IMR-90 (cell line): Measurements from ENCODE around the gene NCKAP5. TPM values are rescaled to one million over a fixed set of nuclear protein-coding genes. Genes with fewer than 3 reads are reported as not detected.

ENCODE experiments used
- ATAC-seq: fragments of 200-7000 bp; cut with Tn5 transposase; 2 replicates; pipeline ENCODE4 v1.9.1; 2020; ENCODE audit warnings: low read depth, mild to moderate bottlenecking, moderate library complexity
- BruUV-seq: library from RNA; stranded (reverse); fragments of 400-500 nt; replicated peaks from 2 replicates; lab custom pipeline; 2021; lab: Mats Ljungman, UMichigan
- CTCF ChIA-PET: fragments of 300-600 bp; formaldehyde crosslinking; extraction: SDS; loops from one replicate; lab custom pipeline; 2021; ENCODE audit warnings: antibody characterized with exemption; lab: Yijun Ruan, JAX
- POLR2A ChIA-PET: fragments of 300-600 bp; sonication (Branson Sonifier 250); formaldehyde crosslinking; loops from one replicate; lab custom pipeline; 2022; ENCODE audit warnings: antibody characterized with exemption; ENCODE audit not compliant: unreplicated experiment; lab: Charles Lee
- DNase-seq: peaks from one replicate; pipeline ENCODE4 v3.0.0; 2013
- H2AFZ ChIP-seq: replicated peaks from 2 replicates; pipeline ENCODE3; 2013; ENCODE audit warnings: low read length, mild to moderate bottlenecking; ENCODE audit not compliant: poor library complexity
- H2AK5ac ChIP-seq: 2 replicates; pipeline ENCODE4 v1.6.1; 2013; ENCODE audit warnings: low read depth, low read length, inconsistent platforms
- H2AK9ac ChIP-seq: replicated peaks from 2 replicates; pipeline ENCODE3; 2013; ENCODE audit warnings: mild to moderate bottlenecking, low read depth, low read length, moderate library complexity; ENCODE audit not compliant: poor library complexity
- H2BK120ac ChIP-seq: 2 replicates; pipeline ENCODE4 v1.6.1; 2013; ENCODE audit warnings: low read depth, low read length, inconsistent platforms
- H2BK15ac ChIP-seq: 3 replicates; pipeline ENCODE4 v1.6.1; 2013; ENCODE audit warnings: low read depth, low read length, inconsistent platforms
- H2BK20ac ChIP-seq: 2 replicates; pipeline ENCODE4 v1.6.1; 2013; ENCODE audit warnings: low read depth, mild to moderate bottlenecking, inconsistent platforms, low read length, moderate library complexity
- H2BK5ac ChIP-seq: 2 replicates; pipeline ENCODE4 v1.6.1; 2013; ENCODE audit warnings: mild to moderate bottlenecking, low read depth, low read length, inconsistent platforms; ENCODE audit not compliant: poor library complexity, severe bottlenecking
- H3K14ac ChIP-seq: replicated peaks from 2 replicates; pipeline ENCODE4 v1.6.1; 2013; ENCODE audit warnings: low read depth, low read length, inconsistent platforms
- H3K18ac ChIP-seq: 2 replicates; pipeline ENCODE4 v1.6.1; 2013; ENCODE audit warnings: low read depth, low read length, control low read depth
- H3K23ac ChIP-seq: 2 replicates; pipeline ENCODE4 v1.6.1; 2013; ENCODE audit warnings: low read depth, low read length, inconsistent platforms
- H3K27ac ChIP-seq: 2 replicates; pipeline ENCODE4 v1.5.1; 2013; ENCODE audit warnings: mild to moderate bottlenecking, control low read depth, low read length; ENCODE audit not compliant: insufficient read depth
- H3K27me3 ChIP-seq: 2 replicates; pipeline ENCODE4 v1.6.1; 2013; ENCODE audit warnings: low read length; ENCODE audit not compliant: control insufficient read depth, insufficient read depth
- H3K36me3 ChIP-seq: 2 replicates; pipeline ENCODE4 v1.6.1; 2013; ENCODE audit warnings: low read length, mixed read lengths; ENCODE audit not compliant: control insufficient read depth, insufficient read depth
- H3K4ac ChIP-seq: 2 replicates; pipeline ENCODE4 v1.6.1; 2013; ENCODE audit warnings: low read depth, low read length, inconsistent platforms
- H3K4me1 ChIP-seq: 2 replicates; pipeline ENCODE4 v1.6.1; 2013; ENCODE audit warnings: low read length, mixed read lengths; ENCODE audit not compliant: control insufficient read depth, insufficient read depth
- H3K4me2 ChIP-seq: 2 replicates; pipeline ENCODE4 v1.6.1; 2013; ENCODE audit warnings: low read depth, mild to moderate bottlenecking, control low read depth, low read length, moderate library complexity
- H3K4me3 ChIP-seq: 2 replicates; pipeline ENCODE4 v1.5.1; 2013; ENCODE audit warnings: low read depth, mild to moderate bottlenecking, control low read depth, low read length, moderate library complexity; ENCODE audit not compliant: insufficient read depth
- H3K56ac ChIP-seq: 2 replicates; pipeline ENCODE4 v1.6.1; 2013; ENCODE audit warnings: low read length, inconsistent platforms; ENCODE audit not compliant: insufficient read depth; ENCODE audit errors: extremely low read depth
- H3K79me1 ChIP-seq, 2 experiments: 2 replicates each; pipeline ENCODE4 v1.6.1; 2013; ENCODE audit warnings: low read length in 2 of 2, inconsistent platforms in 1 of 2, low read depth in 1 of 2
- H3K9ac ChIP-seq: 2 replicates; pipeline ENCODE4 v1.6.1; 2013; ENCODE audit warnings: low read depth, low read length, control low read depth
- H3K9me1 ChIP-seq: 2 replicates; pipeline ENCODE4 v1.6.1; 2013; ENCODE audit warnings: low read length, inconsistent platforms; ENCODE audit not compliant: insufficient read depth
- H3K9me3 ChIP-seq: 2 replicates; pipeline ENCODE4 v1.6.1; 2013; ENCODE audit warnings: low read length; ENCODE audit not compliant: control insufficient read depth, insufficient read depth
- H4K20me1 ChIP-seq: 2 replicates; pipeline ENCODE4 v1.6.1; 2013; ENCODE audit warnings: low read length, inconsistent platforms; ENCODE audit not compliant: insufficient read depth
- H4K5ac ChIP-seq: 2 replicates; pipeline ENCODE4 v1.6.1; 2013; ENCODE audit warnings: mild to moderate bottlenecking, low read depth, low read length, control low read depth
- H4K8ac ChIP-seq, 2 experiments: 2 replicates each; pipeline ENCODE4 v1.6.1; 2013; ENCODE audit warnings: low read depth in 2 of 2, low read length in 2 of 2, control low read depth in 1 of 2, inconsistent platforms in 1 of 2
- H4K91ac ChIP-seq: 2 replicates; pipeline ENCODE4 v1.6.1; 2013; ENCODE audit warnings: low read depth, low read length, inconsistent platforms; ENCODE audit not compliant: insufficient read depth
- BHLHE40 ChIP-seq: fragments of 150-350 bp; IDR thresholded peaks from 2 replicates; pipeline ENCODE4 v1.6.1; 2016; ENCODE audit warnings: mild to moderate bottlenecking, low read depth, low read length
- CTCF ChIP-seq: conservative IDR thresholded peaks from 2 replicates; pipeline ENCODE4 v1.5.1; 2012; ENCODE audit warnings: mild to moderate bottlenecking, low read depth, low read length, improper control_type of control experiment
- ELK1 ChIP-seq: fragments of 150-350 bp; IDR thresholded peaks from 2 replicates; pipeline ENCODE4 v1.6.1; 2016; ENCODE audit warnings: low read depth, mild to moderate bottlenecking, low read length, moderate library complexity, borderline replicate concordance
- FOS ChIP-seq: fragments of 150-350 bp; IDR thresholded peaks from 2 replicates; pipeline ENCODE4 v1.6.1; 2016; ENCODE audit warnings: low read depth, low read length
- MAFK ChIP-seq: IDR thresholded peaks from 2 replicates; pipeline ENCODE4 v1.6.1; 2012; ENCODE audit warnings: low read depth, low read length, improper control_type of control experiment
- MAZ ChIP-seq: IDR thresholded peaks from 2 replicates; pipeline ENCODE4 v1.6.1; 2012; ENCODE audit warnings: low read depth, mild to moderate bottlenecking, low read length, improper control_type of control experiment, moderate library complexity, borderline replicate concordance
- MXI1 ChIP-seq: IDR thresholded peaks from 2 replicates; pipeline ENCODE4 v1.6.1; 2012; ENCODE audit warnings: low read depth, mild to moderate bottlenecking, low read length, moderate library complexity, borderline replicate concordance
- NFE2L2 ChIP-seq: fragments of 150-350 bp; IDR thresholded peaks from 2 replicates; pipeline ENCODE4 v1.6.1; 2016; ENCODE audit warnings: low read depth, mild to moderate bottlenecking, low read length
- RAD21 ChIP-seq: IDR thresholded peaks from 2 replicates; pipeline ENCODE4 v1.6.1; 2012; ENCODE audit warnings: low read length, improper control_type of control experiment
- RCOR1 ChIP-seq: IDR thresholded peaks from 2 replicates; pipeline ENCODE4 v1.6.1; 2012; ENCODE audit warnings: mild to moderate bottlenecking, low read length, improper control_type of control experiment; ENCODE audit not compliant: insufficient replicate concordance
- RFX5 ChIP-seq: IDR thresholded peaks from 2 replicates; pipeline ENCODE4 v1.8.0; 2012; ENCODE audit warnings: low read depth, mild to moderate bottlenecking, low read length, moderate library complexity
- WGBS, 2 experiments: methylation state at CpG; one replicate each; pipeline versions ENCODE4 v1.1.5 to v1.1.7; 2013; ENCODE audit warnings: missing lambda C conversion rate in 2 of 2; ENCODE audit not compliant: insufficient read length in 1 of 2; ENCODE audit errors: extremely low coverage in 2 of 2; 5-methylcytosine and 5-hydroxymethylcytosine counted together
- dilution Hi-C: fragments of 300-500 bp; cut with HindIII; formaldehyde crosslinking; loops from one replicate; pipeline ENCODE4 v1.14.3; 2018; ENCODE audit warnings: low sequenced_read_pairs; ENCODE audit not compliant: unreplicated experiment
- in situ Hi-C: fragments of 300-500 bp; cut with MboI; formaldehyde crosslinking; loops from 3 replicates; pipeline ENCODE4 v1.14.3; 2019; ENCODE audit warnings: low sequenced_read_pairs, inconsistent platforms, mixed read lengths
- intact Hi-C: fragments of 100-400 bp; cut with micrococcal nuclease; formaldehyde crosslinking; loops from 2 replicates; pipeline ENCODE4 v1.10.0; 2022
- polyA plus RNA-seq, 3 experiments: library from polyadenylated mRNA; depleted of rRNA; stranded (reverse); fragments of >200 nt; gene quantifications; 2 replicates each; pipeline ENCODE4 v1.2.3, GENCODE V29; 2012; ENCODE audit warnings: low replicate concordance in 1 of 3
- total RNA-seq: library from RNA; depleted of rRNA; stranded (reverse); fragments of >200 nt; gene quantifications from 2 replicates; pipeline ENCODE4 v1.2.3, GENCODE V29; 2012

The NCKAP5 gene
- total and polyA plus RNA-seq, 2 of the 4 experiments (the other 2 are of a cell fraction) = 2.7 to 3.9 TPM

- H3K4me2 ChIP-seq = no peak overlapping the region
- ChIA-PET POLR2A (no interaction called here), CTCF (no interaction called here)
- no peaks in the 10 kb centered on the region for H3K9me1 ChIP-seq
- no peak overlapping the region for H4K8ac ChIP-seq
- no peak overlapping the region for H2AK5ac ChIP-seq
- H4K91ac ChIP-seq = no peak overlapping the region
- H3K79me1 ChIP-seq = no peaks in the 10 kb centered on the region
- no peak for ATAC-seq
- BruUV-seq = no TSS peak
- H3K23ac ChIP-seq = no peak overlapping the region
- H2BK20ac ChIP-seq = no peak overlapping the region
- WGBS, 2 experiments = 89% methylated on average over 3 of the region's 6 CpGs; no CpG with 5 or more reads in 1 of the 2 experiments
- H2AK9ac ChIP-seq = no peak overlapping the region
- H3K9me3 ChIP-seq = no peaks in the 10 kb centered on the region
- intact Hi-C loops = no loop called here
- H3K4ac ChIP-seq = no peak overlapping the region
- in situ Hi-C loops = no loop called here
- H4K20me1 ChIP-seq = no peaks in the 10 kb centered on the region
- H3K27ac ChIP-seq = no peak overlapping the region
- no peaks in the 10 kb centered on the region for H3K36me3 ChIP-seq
- no peak overlapping the region for H3K14ac ChIP-seq
- H2BK5ac ChIP-seq = no peak overlapping the region
- H3K9ac ChIP-seq = no peak overlapping the region
- H3K56ac ChIP-seq = no peak overlapping the region
- no peak overlapping the region for H2AFZ ChIP-seq
- DNase-seq = no peak
- H2BK120ac ChIP-seq = no peak overlapping the region
- H3K27me3 ChIP-seq = no peaks in the 10 kb centered on the region
- no peak overlapping the region for H3K18ac ChIP-seq
- no peak for TF ChIP-seq ELK1
- no peak for TF ChIP-seq MXI1
- no peak for TF ChIP-seq FOS
- no peak for TF ChIP-seq BHLHE40
- no peak for TF ChIP-seq NFE2L2
- no peak for TF ChIP-seq RAD21
- no peak for TF ChIP-seq MAZ
- no peak for TF ChIP-seq RCOR1
- TF ChIP-seq CTCF = no peak
- TF ChIP-seq MAFK = no peak
- no peak for TF ChIP-seq RFX5
- H3K4me3 ChIP-seq = no peak overlapping the region
- no peak overlapping the region for H2BK15ac ChIP-seq
- H4K5ac ChIP-seq = no peak overlapping the region
- dilution Hi-C loops = no loop called here
- H3K4me1 ChIP-seq = no peaks in the 10 kb centered on the region
Measured at GRCh38 chr2:133462811-133463210, 105.5 kb downstream of the NCKAP5 start.
